ENCODE measurements around the gene STRN3.
"Not testable (repeated sequence)": the region's sequence is repeated elsewhere in the genome, so short reads cannot be mapped to it uniquely, and the experiment has no call there.

Gene STRN3

GRCh38 chr14:31047503-31047902, 21.3 kb upstream of the STRN3 start:
- Mint-ChIP-seq H3K27me3 (no peaks in the 10 kb centered on the region), H3K27ac (no peak overlapping the region), H3K4me3 (no peak overlapping the region), H3K9me3 (no peaks in the 10 kb centered on the region), H3K4me1 (ENCODE audit: low read depth) (peaks cover 7% of the 10 kb centered on the region), H3K36me3 (ENCODE audit: low read depth) (peaks cover 5% of the 10 kb centered on the region)
- no peak for DNase-seq

GRCh38 chr14:31045501-31046080, 19.4 kb upstream of the STRN3 start:
- Mint-ChIP-seq H3K27ac (no peak overlapping the region), H3K27me3 (no peaks in the 10 kb centered on the region), H3K9me3 (no peaks in the 10 kb centered on the region), H3K4me1 (ENCODE audit: low read depth) (peaks cover 7% of the 10 kb centered on the region), H3K36me3 (ENCODE audit: low read depth) (peaks cover 3% of the 10 kb centered on the region), H3K4me3 (no peak overlapping the region)
- no peak for DNase-seq

GRCh38 chr14:31043379-31043778, 17.2 kb upstream of the STRN3 start:
- Mint-ChIP-seq H3K4me3 (no peak overlapping the region), H3K36me3 (ENCODE audit: low read depth) (peaks cover 3% of the 10 kb centered on the region), H3K9me3 (no peaks in the 10 kb centered on the region), H3K27ac (no peak overlapping the region), H3K4me1 (ENCODE audit: low read depth) (peaks cover 9% of the 10 kb centered on the region), H3K27me3 (no peaks in the 10 kb centered on the region)
- no peak for DNase-seq

GRCh38 chr14:31042893-31043292, 16.7 kb upstream of the STRN3 start:
- H3K27me3 Mint-ChIP-seq; H3K9me3 Mint-ChIP-seq; H3K4me3 Mint-ChIP-seq; H3K27ac Mint-ChIP-seq; DNase-seq; H3K36me3 Mint-ChIP-seq (ENCODE audit: low read depth): not testable (repeated sequence)
- peaks cover 11% of the 10 kb centered on the region for H3K4me1 Mint-ChIP-seq (ENCODE audit: low read depth)

GRCh38 chr14:31042300-31042699, 16.1 kb upstream of the STRN3 start:
- no peaks in the 10 kb centered on the region for H3K27me3 Mint-ChIP-seq
- H3K27ac Mint-ChIP-seq, result no peak overlapping the region
- no peak overlapping the region for H3K4me3 Mint-ChIP-seq
- H3K36me3 Mint-ChIP-seq (ENCODE audit: low read depth), result peaks cover 11% of the 10 kb centered on the region
- H3K9me3 Mint-ChIP-seq, result no peaks in the 10 kb centered on the region
- DNase-seq, result no peak
- H3K4me1 Mint-ChIP-seq (ENCODE audit: low read depth), result peaks cover 11% of the 10 kb centered on the region

- no peaks in the 10 kb centered on the region for H3K9me3 Mint-ChIP-seq
- no peaks in the 10 kb centered on the region for H3K27me3 Mint-ChIP-seq
- DNase-seq, result no peak
- H3K36me3 Mint-ChIP-seq (ENCODE audit: low read depth), result peaks cover 16% of the 10 kb centered on the region
- no peak overlapping the region for H3K27ac Mint-ChIP-seq
- no peak overlapping the region for H3K4me3 Mint-ChIP-seq
- peaks cover 7% of the 10 kb centered on the region for H3K4me1 Mint-ChIP-seq (ENCODE audit: low read depth)
These were observed 12.5 kb upstream of the STRN3 start for GRCh38 chr14:31038521-31039166.

GRCh38 chr14:31037709-31038221, 11.6 kb upstream of the STRN3 start:
- no peaks in the 10 kb centered on the region for H3K9me3 Mint-ChIP-seq
- H3K4me1 Mint-ChIP-seq (ENCODE audit: low read depth), result peaks cover 12% of the 10 kb centered on the region
- H3K27me3 Mint-ChIP-seq, result no peaks in the 10 kb centered on the region
- H3K4me3 Mint-ChIP-seq, result no peak overlapping the region
- H3K36me3 Mint-ChIP-seq (ENCODE audit: low read depth), result peaks cover 19% of the 10 kb centered on the region
- H3K27ac Mint-ChIP-seq, result no peak overlapping the region
- no peak for DNase-seq

GRCh38 chr14:31036552-31036951, 10.4 kb upstream of the STRN3 start:
- Mint-ChIP-seq H3K27ac (no peak overlapping the region), H3K9me3 (no peaks in the 10 kb centered on the region), H3K4me1 (ENCODE audit: low read depth) (peaks cover 22% of the 10 kb centered on the region), H3K4me3 (no peak overlapping the region), H3K27me3 (no peaks in the 10 kb centered on the region), H3K36me3 (ENCODE audit: low read depth) (peaks cover 20% of the 10 kb centered on the region)
- DNase-seq, result no peak

- H3K4me3 Mint-ChIP-seq, result no peak overlapping the region
- no peak overlapping the region for H3K27ac Mint-ChIP-seq
- peaks cover 15% of the 10 kb centered on the region for H3K36me3 Mint-ChIP-seq (ENCODE audit: low read depth)
- H3K9me3 Mint-ChIP-seq, result no peaks in the 10 kb centered on the region
- peaks cover 55% of the 10 kb centered on the region for H3K4me1 Mint-ChIP-seq (ENCODE audit: low read depth)
- no peak for DNase-seq
- H3K27me3 Mint-ChIP-seq, result no peaks in the 10 kb centered on the region
These were observed 4.3 kb upstream of the STRN3 start for GRCh38 chr14:31030469-31030868.

GRCh38 chr14:31029016-31029970, 3.1 kb upstream of the STRN3 start:
- Mint-ChIP-seq H3K4me1 (ENCODE audit: low read depth) (peaks cover 62% of the 10 kb centered on the region), H3K27ac (peak overlapping the region; percentile 30), H3K4me3 (no peak overlapping the region), H3K27me3 (no peaks in the 10 kb centered on the region), H3K9me3 (no peaks in the 10 kb centered on the region), H3K36me3 (ENCODE audit: low read depth) (peaks cover 25% of the 10 kb centered on the region)
- no peak for DNase-seq

- Mint-ChIP-seq H3K9me3 (no peaks in the 10 kb centered on the region), H3K4me1 (ENCODE audit: low read depth) (peaks cover 66% of the 10 kb centered on the region), H3K4me3 (no peak overlapping the region), H3K27me3 (no peaks in the 10 kb centered on the region), H3K27ac (no peak overlapping the region), H3K36me3 (ENCODE audit: low read depth) (peaks cover 28% of the 10 kb centered on the region)
- DNase-seq, result no peak
These were observed 1.7 kb upstream of the STRN3 start for GRCh38 chr14:31027847-31028246.

GRCh38 chr14:31026450-31027235, 464 bp upstream of the STRN3 start:
- H3K27ac Mint-ChIP-seq, result peak overlapping the region; percentile 97
- peaks cover 61% of the 10 kb centered on the region for H3K4me1 Mint-ChIP-seq (ENCODE audit: low read depth)
- H3K36me3 Mint-ChIP-seq (ENCODE audit: low read depth), result peaks cover 35% of the 10 kb centered on the region
- peak; percentile 93 for DNase-seq
- H3K4me3 Mint-ChIP-seq, result peak overlapping the region; percentile 86
- no peaks in the 10 kb centered on the region for H3K27me3 Mint-ChIP-seq
- no peaks in the 10 kb centered on the region for H3K9me3 Mint-ChIP-seq

- peak within 1 kb of the TSS; percentile 86 for H3K4me3 Mint-ChIP-seq
- no peaks in the 10 kb centered on the region for H3K9me3 Mint-ChIP-seq
- DNase-seq, result peak; percentile 79
- H3K27me3 Mint-ChIP-seq, result no peaks in the 10 kb centered on the region
- H3K27ac Mint-ChIP-seq, result peak within 1 kb of the TSS; percentile 97
- peaks cover 59% of the 10 kb centered on the region for H3K4me1 Mint-ChIP-seq (ENCODE audit: low read depth)
- H3K36me3 Mint-ChIP-seq (ENCODE audit: low read depth), result peaks cover 42% of the 10 kb centered on the region
These were observed 657 bp downstream of the STRN3 start, which contains the start of gene AP4S1 for GRCh38 chr14:31025367-31026076. TSS of gene AP4S1 (plus strand) at chr14:31025649. CDS start at chr14:31066197, 40,548 bp downstream.

Data from activated T-cell treated with anti-CD3 and anti-CD28 coated beads, Interleukin-2, amount 50 U/mL, for 24 hours (primary cell).